ENCODE results near the gene INTS1. TPM values are rescaled to one million over a fixed set of nuclear protein-coding genes. Genes with fewer than 3 reads are reported as not detected.
A peak's percentile ranks its signal among the peaks of the same experiment; 100 is the strongest.

Gene INTS1
- total and polyA plus RNA-seq, 10 of the 15 experiments (the other 5 are each of a cell fraction or from before 2014, with no cell fraction given) = 0.52 to 89.0 (median 15.1) TPM

GRCh38 chr7:1543826-1544177 is 39.6 kb upstream of the INTS1 start (continued):
- TF ChIP-seq ZNF207 (IDR thresholded peaks at IDR 0.05; ENCODE audit: borderline replicate concordance) = no peak
- no peak for TF ChIP-seq NKRF (conservative IDR thresholded peaks at IDR 0.05)

- ATAC-seq = no peak
- 91% methylated on average over 38 of the region's 38 CpGs for whole genome bisulfite sequencing (ENCODE audit: insufficient coverage, insufficient replicate concordance, low lambda C conversion rate, missing lambda C conversion rate)
- FAIRE-seq = no peak
- Histone ChIP-seq H4K20me1 (ENCODE audit: control insufficient read depth, insufficient read depth) (no peaks in the 10 kb centered on the region), H2AFZ (ENCODE audit: control insufficient read depth, low read depth, low read length) (no peak overlapping the region), H3K27ac (ENCODE audit: control insufficient read depth, insufficient read depth) (no peak overlapping the region), H3K27me3 (replicated peaks in 1 of 2; ENCODE audit: control insufficient read depth in 2 of 2, insufficient read depth in 2 of 2, low read length in 1 of 2) (no peaks in the 10 kb centered on the region), H3K79me2 (ENCODE audit: control insufficient read depth, insufficient read depth, low read length) (no peaks in the 10 kb centered on the region; the same call in 1 of the 2 replicates), H3K36me3 (ENCODE audit: control insufficient read depth in 2 of 2, insufficient read depth in 2 of 2, low read length in 1 of 2) (peaks cover 3 to 20% of the 10 kb centered on the region in 2 experiments; a peak in 3 of 4 replicates), H3K9me3 (replicated peaks; ENCODE audit: control insufficient read depth, insufficient read depth, low read length) (no peaks in the 10 kb centered on the region), H3K4me1 (ENCODE audit: control insufficient read depth, insufficient read depth, low read length) (no peaks in the 10 kb centered on the region), H3K4me2 (ENCODE audit: control insufficient read depth, insufficient read depth) (no peak overlapping the region), H3K4me3 (no peak overlapping the region), H3K9ac (ENCODE audit: control insufficient read depth, insufficient read depth, low read length) (no peak overlapping the region)
- ChIA-PET POLR2A (no interaction called here), SMC1A (ENCODE audit: uncharacterized antibody, unreplicated experiment) (no interaction called here), RAD21 (ENCODE audit: unreplicated experiment) (no interaction called here), CTCF (no interaction called here)
- in situ Hi-C loops (cut with MboI) = no loop called here
- TF ChIP-seq BACH1 (IDR thresholded peaks at IDR 0.05; ENCODE audit: borderline replicate concordance) (no peak), POLR2A (IDR thresholded peaks at IDR 0.05; ENCODE audit: low read depth, low read length) (peak; percentile 62), POLR2AphosphoS5 (IDR thresholded peaks at IDR 0.05; ENCODE audit: low read length) (peak; percentile 27; the same call in 1 of the 2 replicates)
- DNase-seq (ENCODE audit: low read depth, low spot score) = no peak
- intact Hi-C loops (cut with micrococcal nuclease; ENCODE audit: unreplicated experiment) = no loop called here
- BruUV-seq (replicated peaks) = no TSS peak
These were observed 38.9 kb upstream of the INTS1 start for GRCh38 chr7:1542841-1543747.

Measured in GM12878 (cell line).